ENCODE results near the gene BACE2. TPM values are rescaled to one million over a fixed set of nuclear protein-coding genes. Genes with fewer than 3 reads are reported as not detected.
"Not testable (repeated sequence)": the region's sequence is repeated elsewhere in the genome, so short reads cannot be mapped to it uniquely, and the experiment has no call there.

BACE2 gene
- total RNA-seq, 2 experiments from 2014 or later = not detected

DNA sequence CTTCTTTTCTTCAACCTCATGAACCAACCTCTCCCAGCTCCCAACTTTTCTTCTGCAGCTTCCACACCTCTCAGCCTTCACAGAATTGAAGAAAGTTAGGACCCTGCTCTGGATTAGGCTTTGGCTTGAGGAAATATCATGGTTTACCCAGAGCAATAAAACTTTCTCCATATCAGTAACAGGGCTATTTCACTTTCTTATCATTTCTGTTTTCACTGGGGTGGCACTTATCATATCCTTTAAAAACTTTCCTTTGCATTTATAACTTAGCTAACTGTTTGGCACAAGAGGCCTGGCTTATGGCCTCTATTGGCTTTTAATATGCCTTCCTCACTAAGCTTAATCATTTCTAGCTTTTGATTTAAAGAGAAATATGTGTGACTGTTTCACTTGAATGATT is 139.3 kb downstream of the BACE2 start:
- Histone ChIP-seq H3K4me1 (ENCODE audit: insufficient read depth, low read length, poor library complexity, severe bottlenecking) (peaks cover 11% of the 10 kb centered on the region), H4K20me1 (ENCODE audit: insufficient read depth, low read length) (no peaks in the 10 kb centered on the region), H3K9me2 (ENCODE audit: insufficient read depth, low read length) (no peaks in the 10 kb centered on the region), H3K36me3 (ENCODE audit: insufficient read depth, low read length) (no peaks in the 10 kb centered on the region), H3K4me3 (ENCODE audit: low read depth, low read length, poor library complexity, severe bottlenecking) (no peak overlapping the region), H3K9me3 (ENCODE audit: low read length) (peaks cover 14% of the 10 kb centered on the region), H3K4me2 (ENCODE audit: low read length) (no peak overlapping the region), H3K27ac (ENCODE audit: low read depth, low read length, poor library complexity, severe bottlenecking) (no peak overlapping the region), H2AFZ (ENCODE audit: low read length) (no peak overlapping the region), H3K79me2 (ENCODE audit: insufficient read depth, low read depth, low read length) (no peaks in the 10 kb centered on the region)
- DNase-seq (ENCODE audit: low spot score) = no peak
- BruUV-seq (replicated peaks) = no TSS peak
- CTCF ChIA-PET (ENCODE audit: unreplicated experiment) = no interaction called here
- POLR2A ChIA-PET = interaction anchor here (0.6 kb wide), 1 partner anchor 270 kb away, joined by 3 read pairs; no protein-coding TSS in a partner anchor
- no peak for TF ChIP-seq EZH2phosphoT487 (IDR thresholded peaks at IDR 0.05; ENCODE audit: borderline replicate concordance, low read depth, low read length)
- intact Hi-C loops (cut with micrococcal nuclease; ENCODE audit: unreplicated experiment) = no loop called here

DNA sequence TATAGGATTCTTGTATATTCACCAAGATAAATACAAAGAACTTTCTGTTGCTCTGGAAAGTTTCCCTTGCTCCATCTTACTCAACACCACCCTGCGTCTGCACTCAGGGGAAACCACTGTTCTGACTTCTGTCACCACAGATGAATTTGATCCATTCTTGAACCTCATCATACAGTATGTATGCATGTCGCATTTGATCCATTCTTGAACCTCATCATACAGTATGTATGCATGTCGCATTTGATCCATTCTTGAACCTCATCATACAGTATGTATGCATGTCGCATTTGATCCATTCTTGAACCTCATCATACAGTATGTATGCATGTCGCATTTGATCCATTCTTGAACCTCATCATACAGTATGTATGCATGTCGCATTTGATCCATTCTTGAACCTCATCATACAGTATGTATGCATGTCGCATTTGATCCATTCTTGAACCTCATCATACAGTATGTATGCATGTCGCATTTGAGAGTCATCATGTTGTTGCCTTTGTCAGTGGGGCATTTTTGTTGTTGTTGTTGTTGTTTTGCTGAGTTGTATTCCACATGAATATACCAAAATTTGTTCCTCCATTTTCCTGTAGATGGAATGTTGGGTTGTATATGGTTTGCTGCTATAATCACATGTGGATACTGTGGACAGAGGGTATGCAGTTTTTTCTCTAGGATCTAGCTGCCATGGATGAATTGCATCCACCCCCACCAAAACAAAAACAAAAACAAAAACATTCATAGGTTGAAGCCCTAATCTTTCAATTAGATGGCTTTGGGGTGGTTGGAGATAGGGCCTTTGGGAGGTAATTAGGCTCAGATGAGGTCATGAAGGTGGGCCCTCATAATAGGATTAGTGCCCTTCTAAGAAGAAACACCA is 145.6 kb downstream of the BACE2 start:
- H3K79me2 ChIP-seq (ENCODE audit: insufficient read depth, low read depth, low read length); CTCF ChIA-PET (ENCODE audit: unreplicated experiment); H3K9me2 ChIP-seq (ENCODE audit: insufficient read depth, low read length); H4K20me1 ChIP-seq (ENCODE audit: insufficient read depth, low read length); BruUV-seq (replicated peaks); H3K36me3 ChIP-seq (ENCODE audit: insufficient read depth, low read length); intact Hi-C loops (cut with micrococcal nuclease; ENCODE audit: unreplicated experiment); H3K9me3 ChIP-seq (ENCODE audit: low read length); POLR2A ChIA-PET; H2AFZ ChIP-seq (ENCODE audit: low read length); H3K4me2 ChIP-seq (ENCODE audit: low read length); H3K27ac ChIP-seq (ENCODE audit: low read depth, low read length, poor library complexity, severe bottlenecking); DNase-seq (ENCODE audit: low spot score); H3K4me3 ChIP-seq (ENCODE audit: low read depth, low read length, poor library complexity, severe bottlenecking): not testable (repeated sequence)
- H3K4me1 ChIP-seq (ENCODE audit: insufficient read depth, low read length, poor library complexity, severe bottlenecking) = peaks cover 11% of the 10 kb centered on the region

DNA sequence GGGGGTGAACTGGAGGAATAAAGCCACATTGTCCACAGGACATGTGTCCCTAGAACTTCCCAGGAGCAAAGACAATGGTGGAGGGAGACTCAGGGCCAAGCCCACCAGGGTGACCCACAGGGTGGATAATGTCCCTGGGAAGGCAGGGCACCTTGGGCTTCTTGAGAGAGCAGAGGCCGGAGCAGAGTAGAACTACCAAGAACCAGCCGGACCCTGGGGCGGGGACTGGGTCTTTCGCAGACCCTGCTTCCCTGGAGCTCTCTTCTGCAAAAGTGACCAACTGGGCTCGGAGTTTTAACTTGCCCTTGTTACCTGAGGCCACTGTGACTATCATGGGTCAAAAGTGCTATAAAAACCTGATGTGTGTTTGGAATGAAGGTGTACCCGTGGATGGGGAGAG is 147.8 kb downstream of the BACE2 start:
- ChIA-PET POLR2A (no interaction called here), CTCF (ENCODE audit: unreplicated experiment) (no interaction called here)
- H4K20me1 ChIP-seq (ENCODE audit: insufficient read depth, low read length) = no peaks in the 10 kb centered on the region
- H3K9me3 ChIP-seq (ENCODE audit: low read length) = no peaks in the 10 kb centered on the region
- intact Hi-C loops (cut with micrococcal nuclease; ENCODE audit: unreplicated experiment) = no loop called here
- peaks cover 17% of the 10 kb centered on the region for H3K4me1 ChIP-seq (ENCODE audit: insufficient read depth, low read length, poor library complexity, severe bottlenecking)
- no peak overlapping the region for H3K4me2 ChIP-seq (ENCODE audit: low read length)
- no peaks in the 10 kb centered on the region for H3K9me2 ChIP-seq (ENCODE audit: insufficient read depth, low read length)
- no peaks in the 10 kb centered on the region for H3K79me2 ChIP-seq (ENCODE audit: insufficient read depth, low read depth, low read length)
- no peak for DNase-seq (ENCODE audit: low spot score)
- H2AFZ ChIP-seq (ENCODE audit: low read length) = no peak overlapping the region
- H3K4me3 ChIP-seq (ENCODE audit: low read depth, low read length, poor library complexity, severe bottlenecking) = no peak overlapping the region
- no peak overlapping the region for H3K27ac ChIP-seq (ENCODE audit: low read depth, low read length, poor library complexity, severe bottlenecking)
- no peaks in the 10 kb centered on the region for H3K36me3 ChIP-seq (ENCODE audit: insufficient read depth, low read length)
- TF ChIP-seq, protein P1, sequence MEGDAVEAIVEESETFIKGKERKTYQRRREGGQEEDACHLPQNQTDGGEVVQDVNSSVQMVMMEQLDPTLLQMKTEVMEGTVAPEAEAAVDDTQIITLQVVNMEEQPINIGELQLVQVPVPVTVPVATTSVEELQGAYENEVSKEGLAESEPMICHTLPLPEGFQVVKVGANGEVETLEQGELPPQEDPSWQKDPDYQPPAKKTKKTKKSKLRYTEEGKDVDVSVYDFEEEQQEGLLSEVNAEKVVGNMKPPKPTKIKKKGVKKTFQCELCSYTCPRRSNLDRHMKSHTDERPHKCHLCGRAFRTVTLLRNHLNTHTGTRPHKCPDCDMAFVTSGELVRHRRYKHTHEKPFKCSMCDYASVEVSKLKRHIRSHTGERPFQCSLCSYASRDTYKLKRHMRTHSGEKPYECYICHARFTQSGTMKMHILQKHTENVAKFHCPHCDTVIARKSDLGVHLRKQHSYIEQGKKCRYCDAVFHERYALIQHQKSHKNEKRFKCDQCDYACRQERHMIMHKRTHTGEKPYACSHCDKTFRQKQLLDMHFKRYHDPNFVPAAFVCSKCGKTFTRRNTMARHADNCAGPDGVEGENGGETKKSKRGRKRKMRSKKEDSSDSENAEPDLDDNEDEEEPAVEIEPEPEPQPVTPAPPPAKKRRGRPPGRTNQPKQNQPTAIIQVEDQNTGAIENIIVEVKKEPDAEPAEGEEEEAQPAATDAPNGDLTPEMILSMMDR (conservative IDR thresholded peaks at IDR 0.05; ENCODE audit: low read length) = no peak
- no peak for TF ChIP-seq EZH2phosphoT487 (IDR thresholded peaks at IDR 0.05; ENCODE audit: borderline replicate concordance, low read depth, low read length)
- BruUV-seq (replicated peaks) = no TSS peak

Data from OCI-LY7 (cell line).